ENCODE measurements around the gene CLRN1. TPM values are rescaled to one million over a fixed set of nuclear protein-coding genes. Genes with fewer than 3 reads are reported as not detected.

Gene CLRN1
- total RNA-seq, 1 donor from 2014 or later: not detected

- no peak for TF ChIP-seq CTCF (conservative IDR thresholded peaks at IDR 0.05; ENCODE audit: low read depth, low read length)
- no peak overlapping the region for H3K4me3 ChIP-seq (ENCODE audit: low read depth, low read length)
- DNase-seq (ENCODE audit: low read depth): no peak
Observed at GRCh38 chr3:150965436-150965835, 7.1 kb downstream of the CLRN1 start.

GRCh38 chr3:150961949-150962348 is 10.6 kb downstream of the CLRN1 start:
- TF ChIP-seq CTCF (conservative IDR thresholded peaks at IDR 0.05; ENCODE audit: low read depth, low read length): no peak
- H3K4me3 ChIP-seq (ENCODE audit: low read depth, low read length): no peak overlapping the region
- DNase-seq (ENCODE audit: low read depth): no peak

- DNase-seq (ENCODE audit: low read depth): no peak
- no peak for TF ChIP-seq CTCF (conservative IDR thresholded peaks at IDR 0.05; ENCODE audit: low read depth, low read length)
- H3K4me3 ChIP-seq (ENCODE audit: low read depth, low read length): no peak overlapping the region
Observed at GRCh38 chr3:150960708-150961684, 11.5 kb downstream of the CLRN1 start.

GRCh38 chr3:150958683-150959082 is 13.8 kb downstream of the CLRN1 start:
- H3K4me3 ChIP-seq (ENCODE audit: low read depth, low read length): no peak overlapping the region
- TF ChIP-seq CTCF (conservative IDR thresholded peaks at IDR 0.05; ENCODE audit: low read depth, low read length): no peak
- DNase-seq (ENCODE audit: low read depth): no peak

GRCh38 chr3:150956376-150956775 is 16.2 kb downstream of the CLRN1 start:
- TF ChIP-seq CTCF (conservative IDR thresholded peaks at IDR 0.05; ENCODE audit: low read depth, low read length): no peak
- no peak for DNase-seq (ENCODE audit: low read depth)
- no peak overlapping the region for H3K4me3 ChIP-seq (ENCODE audit: low read depth, low read length)

GRCh38 chr3:150951923-150952322 is 20.6 kb downstream of the CLRN1 start:
- H3K4me3 ChIP-seq (ENCODE audit: low read depth, low read length): no peak overlapping the region
- DNase-seq (ENCODE audit: low read depth): no peak
- TF ChIP-seq CTCF (conservative IDR thresholded peaks at IDR 0.05; ENCODE audit: low read depth, low read length): no peak
